Loucy (cell line): ENCODE data around the gene CHMP1A.

Source experiments
- EZH2phosphoT487 ChIP-seq: fragments of 200-600 bp; IDR thresholded peaks from 2 replicates; pipeline ENCODE4 v1.6.1; 2018; ENCODE audit warnings: antibody characterized with exemption, mild to moderate bottlenecking, moderate library complexity, borderline replicate concordance
- TF ChIP-seq, protein P1 (sequence below): fragments of 200-600 bp; sonication (generic); conservative IDR thresholded peaks from 2 replicates; pipeline ENCODE4 v1.5.1; 2014; ENCODE audit warnings: mild to moderate bottlenecking, antibody characterized with exemption, low read length

DNA sequence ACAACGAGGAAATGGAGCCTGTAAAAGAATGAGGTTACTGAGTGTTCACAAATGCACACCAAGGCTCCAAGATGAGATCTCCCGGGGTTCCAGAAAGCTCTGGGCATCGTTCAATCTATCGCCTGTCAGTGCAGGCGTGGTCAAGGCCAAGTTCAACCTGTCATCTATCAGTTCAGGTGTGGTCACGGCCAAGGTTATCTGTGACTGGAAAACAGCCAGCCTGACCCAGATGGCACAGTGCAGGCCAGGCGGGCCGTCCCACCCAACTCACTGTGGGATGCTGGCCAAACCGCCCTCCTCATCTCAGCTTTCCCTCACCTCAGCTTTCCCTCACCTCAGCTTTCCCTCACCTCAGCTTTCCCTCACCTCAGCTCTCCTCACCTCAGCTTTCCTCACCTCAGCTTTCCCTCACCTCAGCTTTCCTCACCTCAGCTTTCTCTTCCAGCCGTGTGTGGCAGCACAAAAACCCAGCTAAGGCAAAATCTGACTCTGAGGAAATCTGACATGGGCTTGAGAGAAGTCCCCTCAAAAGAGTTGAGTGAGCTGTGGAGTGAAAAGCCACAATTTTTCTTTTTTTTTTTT, 2.4 kb downstream of the CHMP1A start:
- TF ChIP-seq, protein P1, sequence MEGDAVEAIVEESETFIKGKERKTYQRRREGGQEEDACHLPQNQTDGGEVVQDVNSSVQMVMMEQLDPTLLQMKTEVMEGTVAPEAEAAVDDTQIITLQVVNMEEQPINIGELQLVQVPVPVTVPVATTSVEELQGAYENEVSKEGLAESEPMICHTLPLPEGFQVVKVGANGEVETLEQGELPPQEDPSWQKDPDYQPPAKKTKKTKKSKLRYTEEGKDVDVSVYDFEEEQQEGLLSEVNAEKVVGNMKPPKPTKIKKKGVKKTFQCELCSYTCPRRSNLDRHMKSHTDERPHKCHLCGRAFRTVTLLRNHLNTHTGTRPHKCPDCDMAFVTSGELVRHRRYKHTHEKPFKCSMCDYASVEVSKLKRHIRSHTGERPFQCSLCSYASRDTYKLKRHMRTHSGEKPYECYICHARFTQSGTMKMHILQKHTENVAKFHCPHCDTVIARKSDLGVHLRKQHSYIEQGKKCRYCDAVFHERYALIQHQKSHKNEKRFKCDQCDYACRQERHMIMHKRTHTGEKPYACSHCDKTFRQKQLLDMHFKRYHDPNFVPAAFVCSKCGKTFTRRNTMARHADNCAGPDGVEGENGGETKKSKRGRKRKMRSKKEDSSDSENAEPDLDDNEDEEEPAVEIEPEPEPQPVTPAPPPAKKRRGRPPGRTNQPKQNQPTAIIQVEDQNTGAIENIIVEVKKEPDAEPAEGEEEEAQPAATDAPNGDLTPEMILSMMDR, result no peak
- TF ChIP-seq EZH2phosphoT487, result no peak
